Prostate gland (tissue), 2 donors: ENCODE measurements around the gene TMEM233. TPM values are rescaled to one million over a fixed set of nuclear protein-coding genes. Genes with fewer than 3 reads are reported as not detected.

Experiments
- DNase-seq: peaks from one replicate; pipeline ENCODE4 v3.0.0-alpha.2; 2019; ENCODE audit warnings: low spot score
- H3K27ac ChIP-seq, 2 donors: fragments of 200-600 bp; sonication (generic); 2 replicates each; pipeline ENCODE4 v1.5.1; 2017 to 2019
- H3K27me3 ChIP-seq: fragments of 200-600 bp; sonication (generic); replicated peaks from 2 replicates; pipeline ENCODE4 v1.5.1; 2019; ENCODE audit not compliant: insufficient read depth
- H3K36me3 ChIP-seq, 2 donors: fragments of 200-600 bp; sonication (generic); 1 replicate in 1 of 2; 2 replicates in 1 of 2; pipeline versions ENCODE4 v1.5.1 to v1.8.1; 2017 to 2019
- H3K4me1 ChIP-seq: fragments of 200-600 bp; sonication (generic); replicated peaks from 2 replicates; pipeline ENCODE4 v1.5.1; 2019
- H3K4me3 ChIP-seq, 2 donors: fragments of 200-600 bp; sonication (generic); 2 replicates each; pipeline ENCODE4 v1.5.1; 2017 to 2019
- H3K9me3 ChIP-seq: fragments of 200-600 bp; sonication (generic); 2 replicates; pipeline ENCODE4 v1.5.1; 2017
- POLR2A ChIP-seq: fragments of 450-650 bp; IDR thresholded peaks from one replicate; pipeline ENCODE4 v1.6.1; 2016; ENCODE audit warnings: antibody characterized with exemption, mild to moderate bottlenecking
- POLR2AphosphoS5 ChIP-seq: sonication (generic); formaldehyde crosslinking; IDR thresholded peaks from one replicate; pipeline ENCODE4 v1.6.1; 2017; ENCODE audit warnings: antibody characterized with exemption
- WGBS: methylation state at CpG from one replicate; pipeline ENCODE4 v1.1.5; 2018; 5-methylcytosine and 5-hydroxymethylcytosine counted together
- intact Hi-C: fragments of 100-400 bp; cut with DNase I; formaldehyde crosslinking; loops from one replicate; pipeline ENCODE4 v1.14.2; 2022
- total RNA-seq, 2 donors: library from RNA; depleted of rRNA; stranded (reverse); fragments of >200 nt; gene quantifications; one replicate each; pipeline ENCODE4 v1.1.0, GENCODE V29; 2016
- TF ChIP-seq, protein P1 (sequence below), 4 experiments: fragments of 200-600 bp in 2 of 4; fragments of 450-650 bp in 2 of 4; sonication (generic) in 2 of 4; IDR thresholded peaks; 1 replicate in 3 of 4; 2 replicates in 1 of 4; pipeline ENCODE4 v1.5.1; 2016 to 2019; ENCODE audit warnings: antibody characterized with exemption in 4 of 4, mild to moderate bottlenecking in 2 of 4, moderate library complexity in 2 of 4

The TMEM233 gene
- total RNA-seq, 2 donors from 2014 or later: 0.18 TPM; not detected in 1

DNA sequence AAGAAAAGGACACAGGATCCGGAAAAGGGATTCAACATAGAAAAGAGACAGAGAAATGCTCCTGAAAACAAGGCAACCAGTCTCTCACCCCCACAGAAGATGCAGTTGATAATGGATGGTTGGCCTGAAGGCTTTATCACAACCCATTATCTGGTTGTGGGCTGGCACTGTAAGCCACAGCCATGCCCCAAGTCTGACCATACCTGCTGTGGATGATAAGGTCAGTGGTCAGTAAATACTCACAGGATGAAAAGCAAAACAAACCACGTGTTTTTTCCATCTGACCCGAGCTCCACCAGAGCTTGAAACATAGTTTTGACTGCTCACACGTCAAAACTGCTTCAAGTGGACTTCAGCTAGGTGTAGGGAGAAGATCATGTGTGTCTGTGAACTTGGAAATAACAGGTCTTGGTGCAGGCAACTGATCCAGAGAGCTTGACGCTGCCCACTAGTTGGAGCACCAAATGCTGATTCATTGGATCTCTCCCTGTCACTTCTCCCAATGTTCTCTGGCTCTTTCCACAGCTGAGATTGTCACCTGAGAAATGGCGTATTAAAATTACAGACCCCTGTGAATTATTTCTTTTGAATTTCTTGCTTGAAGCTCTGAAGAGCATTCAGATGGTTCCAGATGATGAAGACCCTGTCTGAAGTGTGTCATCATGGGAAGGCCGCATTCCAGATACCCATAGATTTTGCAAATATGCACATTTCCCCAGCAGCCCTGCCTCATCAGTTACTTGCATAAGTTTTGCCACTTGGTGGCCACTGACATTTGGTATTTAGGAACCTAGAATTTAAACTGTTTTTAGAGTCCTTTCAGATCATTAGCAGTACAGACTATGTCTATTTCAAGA, 8.5 kb downstream of the TMEM233 start:
- intact Hi-C loops: no loop called here
- TF ChIP-seq, protein P1, sequence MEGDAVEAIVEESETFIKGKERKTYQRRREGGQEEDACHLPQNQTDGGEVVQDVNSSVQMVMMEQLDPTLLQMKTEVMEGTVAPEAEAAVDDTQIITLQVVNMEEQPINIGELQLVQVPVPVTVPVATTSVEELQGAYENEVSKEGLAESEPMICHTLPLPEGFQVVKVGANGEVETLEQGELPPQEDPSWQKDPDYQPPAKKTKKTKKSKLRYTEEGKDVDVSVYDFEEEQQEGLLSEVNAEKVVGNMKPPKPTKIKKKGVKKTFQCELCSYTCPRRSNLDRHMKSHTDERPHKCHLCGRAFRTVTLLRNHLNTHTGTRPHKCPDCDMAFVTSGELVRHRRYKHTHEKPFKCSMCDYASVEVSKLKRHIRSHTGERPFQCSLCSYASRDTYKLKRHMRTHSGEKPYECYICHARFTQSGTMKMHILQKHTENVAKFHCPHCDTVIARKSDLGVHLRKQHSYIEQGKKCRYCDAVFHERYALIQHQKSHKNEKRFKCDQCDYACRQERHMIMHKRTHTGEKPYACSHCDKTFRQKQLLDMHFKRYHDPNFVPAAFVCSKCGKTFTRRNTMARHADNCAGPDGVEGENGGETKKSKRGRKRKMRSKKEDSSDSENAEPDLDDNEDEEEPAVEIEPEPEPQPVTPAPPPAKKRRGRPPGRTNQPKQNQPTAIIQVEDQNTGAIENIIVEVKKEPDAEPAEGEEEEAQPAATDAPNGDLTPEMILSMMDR (IDR thresholded peaks at IDR 0.05): no peak
- TF ChIP-seq POLR2A: no peak
- no peak for TF ChIP-seq POLR2AphosphoS5
- DNase-seq: no peak
- no peaks in the 10 kb centered on the region for H3K27me3 ChIP-seq
- no peaks in the 10 kb centered on the region for H3K4me1 ChIP-seq
- H3K36me3 ChIP-seq: no peaks in the 10 kb centered on the region
- no peaks in the 10 kb centered on the region for H3K9me3 ChIP-seq
- H3K27ac ChIP-seq: no peak overlapping the region
- WGBS: 70% methylated on average over 7 of the region's 7 CpGs
- H3K4me3 ChIP-seq: no peak overlapping the region

DNA sequence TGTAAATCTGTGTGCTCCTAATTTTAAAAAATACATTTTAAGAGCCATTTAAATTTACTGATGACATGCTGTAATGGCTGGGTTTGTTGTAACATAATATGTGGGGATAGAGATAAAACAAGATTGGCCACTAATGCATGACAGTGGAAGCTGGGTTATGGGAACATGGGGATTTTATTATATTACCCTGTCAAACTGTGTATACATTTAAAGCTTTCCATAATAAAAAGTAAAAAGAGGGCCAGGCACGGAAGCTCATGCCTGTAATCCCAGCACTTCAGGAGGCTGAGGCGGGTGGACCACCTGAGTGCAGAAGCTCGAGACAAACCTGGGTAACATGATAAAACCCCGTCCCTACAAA, 9.1 kb downstream of the TMEM233 start:
- WGBS: 40% methylated on average over 4 of the region's 4 CpGs
- H3K27me3 ChIP-seq: no peaks in the 10 kb centered on the region
- no peak overlapping the region for H3K27ac ChIP-seq
- intact Hi-C loops: no loop called here
- TF ChIP-seq POLR2AphosphoS5 (no peak), POLR2A (no peak)
- TF ChIP-seq, protein P1 (IDR thresholded peaks at IDR 0.05): no peak
- no peak overlapping the region for H3K4me3 ChIP-seq
- no peaks in the 10 kb centered on the region for H3K9me3 ChIP-seq
- no peaks in the 10 kb centered on the region for H3K4me1 ChIP-seq
- DNase-seq: no peak
- no peaks in the 10 kb centered on the region for H3K36me3 ChIP-seq

DNA sequence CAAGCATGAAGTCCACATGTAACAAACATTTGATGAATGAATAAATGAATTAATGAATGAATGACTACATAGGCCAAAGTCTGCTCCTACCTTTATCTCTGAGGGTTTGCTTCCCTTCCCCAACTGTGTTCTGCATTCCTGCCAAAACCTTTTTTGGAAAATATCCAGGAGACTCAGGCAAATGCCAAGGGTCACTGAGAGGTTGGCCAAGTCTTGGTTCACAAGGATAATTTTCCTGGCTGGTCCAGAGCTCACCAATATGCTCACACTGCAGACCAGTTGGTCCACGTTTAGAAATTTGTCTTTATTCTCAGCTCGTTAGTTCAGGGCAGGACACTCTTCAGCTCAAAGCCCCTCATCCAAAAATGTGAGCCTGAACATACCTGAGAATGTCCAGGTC, 10.2 kb downstream of the TMEM233 start:
- Histone ChIP-seq H3K4me3 (no peak overlapping the region), H3K9me3 (no peaks in the 10 kb centered on the region), H3K27ac (no peak overlapping the region), H3K27me3 (no peaks in the 10 kb centered on the region), H3K4me1 (no peaks in the 10 kb centered on the region), H3K36me3 (no peaks in the 10 kb centered on the region)
- TF ChIP-seq, protein P1 (IDR thresholded peaks at IDR 0.05): no peak
- TF ChIP-seq POLR2AphosphoS5: no peak
- no peak for TF ChIP-seq POLR2A
- intact Hi-C loops: no loop called here
- 35% methylated on average over 2 of the region's 2 CpGs for WGBS
- no peak for DNase-seq

DNA sequence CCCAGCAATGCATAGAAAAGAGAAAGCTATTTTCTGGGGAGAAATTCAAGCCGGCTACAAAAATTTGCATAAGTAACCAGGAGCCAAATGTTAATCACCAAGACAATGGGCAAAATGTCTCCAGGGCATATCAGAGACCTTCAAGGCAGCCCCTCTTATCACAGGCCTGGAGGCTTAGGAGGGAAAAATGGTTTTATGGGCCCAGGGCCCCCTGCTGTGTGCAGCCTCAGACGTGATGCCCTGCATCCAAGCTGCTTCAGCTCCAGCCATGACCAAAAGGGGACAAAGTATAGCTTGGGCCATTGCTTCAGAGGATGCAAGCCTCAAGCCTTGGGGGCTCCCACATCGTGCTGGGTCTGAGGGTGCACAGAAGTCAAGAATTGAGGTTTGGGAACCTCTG, 15.8 kb downstream of the TMEM233 start:
- no peak for DNase-seq
- TF ChIP-seq POLR2A (no peak), POLR2AphosphoS5 (no peak)
- TF ChIP-seq, protein P1 (IDR thresholded peaks at IDR 0.05): no peak
- 90% methylated on average over 3 of the region's 3 CpGs for WGBS

More for the DNA sequence above, 15.8 kb downstream of the TMEM233 start:
- no peaks in the 10 kb centered on the region for H3K4me1 ChIP-seq
- H3K27ac ChIP-seq: no peak overlapping the region
- no peak overlapping the region for H3K4me3 ChIP-seq
- no peaks in the 10 kb centered on the region for H3K36me3 ChIP-seq
- intact Hi-C loops: no loop called here
- H3K27me3 ChIP-seq: no peaks in the 10 kb centered on the region
- H3K9me3 ChIP-seq: no peaks in the 10 kb centered on the region
